Adrenal gland (tissue), 12 donors: ENCODE measurements around the gene TSFM. TPM values are rescaled to one million over a fixed set of nuclear protein-coding genes. Genes with fewer than 3 reads are reported as not detected.

Experiments
- DNase-seq, 7 donors: peaks; one replicate each; pipeline ENCODE4 v3.0.0-alpha.2; 2019 to 2020
- H3K27ac ChIP-seq, 5 donors: fragments of 200-600 bp; sonication (generic) in 4 of 5; 1 replicate in 3 of 5; 2 replicates in 2 of 5; pipeline versions ENCODE4 v1.5.1 to v1.8.0; 2016 to 2020; ENCODE audit warnings: mild to moderate bottlenecking in 1 of 5
- H3K27me3 ChIP-seq: fragments of 200-600 bp; 2 replicates; pipeline ENCODE4 v1.8.0; 2021
- H3K36me3 ChIP-seq, 2 donors: fragments of 200-600 bp; replicated peaks in 1 of 2; 1 replicate in 1 of 2; 2 replicates in 1 of 2; pipeline versions ENCODE4 v1.5.1 to v1.8.0; 2018 to 2022
- H3K4me1 ChIP-seq, 2 donors: fragments of 200-600 bp; replicated peaks in 1 of 2; 1 replicate in 1 of 2; 2 replicates in 1 of 2; pipeline versions ENCODE4 v1.5.1 to v1.8.0; 2018 to 2021
- H3K4me3 ChIP-seq, 4 donors: fragments of 200-600 bp; sonication (generic) in 3 of 4; one replicate each; pipeline ENCODE4 v1.5.1; 2016 to 2018
- H3K9me3 ChIP-seq, 3 donors: fragments of 200-600 bp; sonication (generic) in 1 of 3; replicated peaks in 1 of 3; 1 replicate in 2 of 3; 2 replicates in 1 of 3; pipeline versions ENCODE4 v1.5.1 to v1.8.0; 2016 to 2021
- POLR2A ChIP-seq, 2 donors: fragments of 450-650 bp; IDR thresholded peaks; one replicate each; pipeline ENCODE4 v1.6.1; 2017; ENCODE audit warnings: antibody characterized with exemption in 2 of 2, mild to moderate bottlenecking in 2 of 2, moderate library complexity in 1 of 2
- WGBS, 4 donors: extraction: QIAGEN DNeasy Blood & Tissue Kit in 2 of 4; methylation state at CpG; one replicate each; pipeline versions ENCODE4 v1.1.5 to v1.1.7; 2013 to 2017; 5-methylcytosine and 5-hydroxymethylcytosine counted together
- intact Hi-C, 2 donors: fragments of 100-400 bp; cut with DNase I; formaldehyde crosslinking; loops; one replicate each; pipeline versions ENCODE4 v1.14.1 to v1.15.0; 2022 to 2023
- polyA plus RNA-seq, 3 donors: library from polyadenylated mRNA; stranded (reverse); fragments of 200-250 nt in 2 of 3; fragments of 350-450 nt in 1 of 3; fragmentation: Illumina TruSeq in 1 of 3; extraction: RNeasy Lipid Tissue Mini Kit (QIAGEN cat#74804) in 1 of 3; gene quantifications; one replicate each; pipeline ENCODE4 v1.2.3, GENCODE V29; 2013 to 2014
- total RNA-seq, 9 donors: library from RNA; depleted of rRNA in 4 of 9; stranded (reverse); fragments of >200 nt in 4 of 9; fragments of 120-200 nt in 1 of 9; fragmentation: NEBNext Ultra II Directional in 1 of 9; extraction: Animal tissue kit (Norgen Biotek cat#: 25700) in 1 of 9; gene quantifications; one replicate each; pipeline versions ENCODE4 v1.1.0 to v1.2.4, GENCODE V29; 2013 to 2023
- TF ChIP-seq, protein P1 (sequence below), 6 experiments: fragments of 450-650 bp in 4 of 6; fragments of 200-600 bp in 2 of 6; sonication (generic) in 1 of 6; IDR thresholded peaks; 1 replicate in 5 of 6; 2 replicates in 1 of 6; pipeline versions ENCODE4 v1.5.1 to v1.8.0; 2016 to 2021; ENCODE audit warnings: antibody characterized with exemption in 6 of 6, mild to moderate bottlenecking in 2 of 6, moderate library complexity in 1 of 6
- donor health status: healthy with polysubstance abuse.
- donor health status: Bipolar disorder and iron deficiency.
- donor health status: DM: yes; HTN: yes; CAD: no.
- donor health status: DM: no; HTN: no; CAD: no.
- donor health status: DM: no; HTN: no; CAD: no.
- donor health status: DM: yes; HTN: yes; CAD: no.

The TSFM gene
- total and polyA plus RNA-seq, 12 donors: 31.5 to 107 (median 69.5) TPM

DNA sequence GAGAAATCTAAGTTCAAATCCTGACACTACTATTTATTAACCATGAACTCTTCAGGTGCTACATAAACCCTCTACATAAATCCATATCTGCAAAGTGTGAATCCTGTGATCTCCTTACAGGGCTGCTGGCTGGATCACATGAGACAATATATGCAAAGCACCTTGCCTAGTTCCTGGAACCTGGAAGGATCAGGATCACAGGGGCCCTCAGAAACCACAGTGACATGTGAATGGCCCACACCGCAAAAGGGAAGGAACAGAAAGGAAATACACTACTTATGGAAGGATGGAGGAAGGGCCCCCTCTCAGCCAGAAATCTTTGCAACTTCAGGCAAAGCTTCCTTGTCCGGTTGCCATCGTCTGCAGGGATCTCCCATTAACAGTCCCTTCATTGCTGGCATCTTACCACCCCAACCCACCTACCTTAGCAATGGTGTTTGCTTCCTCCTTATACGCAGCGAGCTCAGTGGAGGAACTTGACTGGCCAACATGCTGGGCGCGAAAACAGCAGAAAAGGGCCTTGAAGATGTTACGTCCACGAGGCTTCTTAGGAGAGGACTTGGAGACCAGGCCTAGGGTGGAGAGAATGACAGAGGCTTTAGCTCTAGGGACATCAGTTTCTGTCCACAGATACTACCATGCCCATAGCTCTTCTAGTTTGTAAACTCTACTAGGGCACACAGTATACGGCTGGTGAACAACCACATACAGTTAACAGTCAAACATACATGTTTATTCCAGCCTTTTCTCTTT lies 46.6 kb downstream of the TSFM start:
- no peak for DNase-seq
- H3K27me3 ChIP-seq: no peaks in the 10 kb centered on the region
- H3K9me3 ChIP-seq: no peaks in the 10 kb centered on the region
- TF ChIP-seq POLR2A (IDR thresholded peaks at IDR 0.05): no peak
- TF ChIP-seq, protein P1, sequence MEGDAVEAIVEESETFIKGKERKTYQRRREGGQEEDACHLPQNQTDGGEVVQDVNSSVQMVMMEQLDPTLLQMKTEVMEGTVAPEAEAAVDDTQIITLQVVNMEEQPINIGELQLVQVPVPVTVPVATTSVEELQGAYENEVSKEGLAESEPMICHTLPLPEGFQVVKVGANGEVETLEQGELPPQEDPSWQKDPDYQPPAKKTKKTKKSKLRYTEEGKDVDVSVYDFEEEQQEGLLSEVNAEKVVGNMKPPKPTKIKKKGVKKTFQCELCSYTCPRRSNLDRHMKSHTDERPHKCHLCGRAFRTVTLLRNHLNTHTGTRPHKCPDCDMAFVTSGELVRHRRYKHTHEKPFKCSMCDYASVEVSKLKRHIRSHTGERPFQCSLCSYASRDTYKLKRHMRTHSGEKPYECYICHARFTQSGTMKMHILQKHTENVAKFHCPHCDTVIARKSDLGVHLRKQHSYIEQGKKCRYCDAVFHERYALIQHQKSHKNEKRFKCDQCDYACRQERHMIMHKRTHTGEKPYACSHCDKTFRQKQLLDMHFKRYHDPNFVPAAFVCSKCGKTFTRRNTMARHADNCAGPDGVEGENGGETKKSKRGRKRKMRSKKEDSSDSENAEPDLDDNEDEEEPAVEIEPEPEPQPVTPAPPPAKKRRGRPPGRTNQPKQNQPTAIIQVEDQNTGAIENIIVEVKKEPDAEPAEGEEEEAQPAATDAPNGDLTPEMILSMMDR (IDR thresholded peaks at IDR 0.05): no peak
- intact Hi-C loops: no loop called here
- WGBS, 4 donors: 51 to 54% (median 53%) methylated on average over 10 of the region's 10 CpGs
- H3K27ac ChIP-seq: peak overlapping the region in 1 of 5 donors; percentile 23
- peaks cover 0 to 54% of the 10 kb centered on the region in 2 donors for H3K36me3 ChIP-seq
- H3K4me3 ChIP-seq: no peak overlapping the region
- peaks cover 39 to 58% of the 10 kb centered on the region in 2 donors for H3K4me1 ChIP-seq

DNA sequence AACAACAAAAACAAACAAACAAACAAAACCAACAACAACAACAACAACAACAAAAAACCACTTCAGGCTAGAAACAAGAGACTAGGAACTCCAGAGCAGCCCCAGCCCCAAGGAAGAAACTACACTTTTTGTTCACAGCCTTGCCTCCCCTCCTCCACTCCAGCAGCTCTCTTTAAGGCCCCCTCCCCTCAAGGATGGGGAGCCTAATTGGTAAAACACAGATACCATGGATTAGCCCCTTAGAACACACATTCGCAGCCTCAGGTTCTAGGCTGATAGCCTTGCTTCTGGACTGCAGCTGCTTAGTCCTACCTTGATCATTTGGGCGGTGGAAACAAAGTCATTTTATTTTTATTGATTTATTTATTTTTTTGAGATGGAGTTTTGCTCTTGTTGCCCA lies 47.8 kb downstream of the TSFM start:
- no peaks in the 10 kb centered on the region for H3K9me3 ChIP-seq
- no peak for TF ChIP-seq POLR2A (IDR thresholded peaks at IDR 0.05)
- TF ChIP-seq, protein P1 (IDR thresholded peaks at IDR 0.05): no peak
- no peaks in the 10 kb centered on the region for H3K27me3 ChIP-seq
- H3K27ac ChIP-seq: peak overlapping the region in 3 of 5 donors; percentile 38 to 99 (median 65)
- H3K36me3 ChIP-seq: peaks cover 0 to 42% of the 10 kb centered on the region in 2 donors
- H3K4me1 ChIP-seq: peaks cover 51 to 70% of the 10 kb centered on the region in 2 donors
- intact Hi-C loops: loop anchor here (5.0 kb wide), 2 partner anchors 67 to 77 kb away; no protein-coding TSS in a partner anchor
- DNase-seq: no peak
- 75 to 84% (median 80%) methylated on average over 2 of the region's 2 CpGs for WGBS, 4 donors
- H3K4me3 ChIP-seq: no peak overlapping the region

DNA sequence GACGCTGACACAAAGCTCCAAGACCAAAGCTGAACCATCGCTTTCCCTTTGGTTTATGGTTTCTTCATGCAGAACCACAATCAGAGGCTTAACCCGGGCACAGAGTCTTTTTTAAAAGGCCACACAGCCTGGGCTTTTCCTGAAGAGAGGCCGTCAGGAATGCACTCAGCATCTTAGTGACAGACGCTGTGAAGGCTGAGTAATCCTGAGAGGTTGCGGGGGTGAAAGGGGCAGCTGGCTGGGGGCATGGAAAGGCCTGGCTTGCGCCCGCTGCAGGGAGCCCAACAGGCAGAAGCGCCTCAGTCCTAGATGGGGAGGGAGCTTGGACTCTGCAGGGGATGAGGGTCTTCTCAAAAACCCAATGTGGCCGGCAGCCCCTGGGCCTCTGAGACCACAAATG lies 50.4 kb downstream of the TSFM start:
- no peak overlapping the region for H3K4me3 ChIP-seq
- H3K4me1 ChIP-seq: peaks cover 76 to 96% of the 10 kb centered on the region in 2 donors

DNA sequence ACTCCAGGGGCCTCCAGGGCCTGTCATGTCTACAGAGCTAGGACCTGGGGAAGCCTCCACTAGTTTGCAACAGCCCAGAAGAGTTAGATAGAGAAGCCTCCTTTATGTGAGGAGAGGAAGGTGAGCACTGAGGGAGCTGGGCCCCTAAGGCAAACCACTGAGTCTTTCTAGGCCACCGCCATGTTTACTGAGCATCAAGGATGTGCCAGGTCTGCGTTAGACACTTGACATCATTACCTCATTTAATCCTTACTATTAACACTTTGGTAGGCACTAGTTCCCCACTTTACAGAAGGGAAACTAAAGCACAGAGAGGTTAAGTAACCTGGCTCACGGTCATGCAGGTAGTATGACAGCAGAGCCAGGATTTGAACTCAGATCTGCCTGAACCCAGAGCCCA lies 51.1 kb downstream of the TSFM start:
- H3K4me1 ChIP-seq: peaks cover 83 to 100% of the 10 kb centered on the region in 2 donors
- intact Hi-C loops: loop anchor here (5.0 kb wide), 2 partner anchors 64 to 74 kb away; no protein-coding TSS in a partner anchor

More for the DNA sequence above, 50.4 kb downstream of the TSFM start:
- DNase-seq: peak in 1 of 7 donors; percentile 37
- H3K27ac ChIP-seq: peak overlapping the region; percentile 11 to 99 (median 31)
- TF ChIP-seq POLR2A (IDR thresholded peaks at IDR 0.05): no peak
- TF ChIP-seq, protein P1 (IDR thresholded peaks at IDR 0.05): no peak
- intact Hi-C loops: loop anchor here (5.0 kb wide), 2 partner anchors 64 to 74 kb away; no protein-coding TSS in a partner anchor
- no peaks in the 10 kb centered on the region for H3K9me3 ChIP-seq
- 19 to 29% (median 27%) methylated on average over 9 to 10 of the region's 10 CpGs for WGBS, 4 donors
- no peaks in the 10 kb centered on the region for H3K27me3 ChIP-seq
- peaks cover 0 to 16% of the 10 kb centered on the region in 2 donors for H3K36me3 ChIP-seq

More for the DNA sequence above, 51.1 kb downstream of the TSFM start:
- H3K4me3 ChIP-seq: no peak overlapping the region
- H3K27me3 ChIP-seq: no peaks in the 10 kb centered on the region
- TF ChIP-seq, protein P1 (IDR thresholded peaks at IDR 0.05): no peak
- TF ChIP-seq POLR2A (IDR thresholded peaks at IDR 0.05): no peak
- no peaks in the 10 kb centered on the region for H3K9me3 ChIP-seq
- no peak for DNase-seq
- WGBS, 4 donors: 64 to 69% (median 66%) methylated on average over 3 of the region's 3 CpGs
- H3K36me3 ChIP-seq: peaks cover 0 to 9% of the 10 kb centered on the region in 2 donors
- peak overlapping the region in 4 of 5 donors; percentile 26 to 99 (median 52) for H3K27ac ChIP-seq
